ENCODE measurements around the gene BAX.

BAX gene

GRCh38 chr19:48961673-48962028 is 7.0 kb downstream of the BAX start:
- FAIRE-seq (no peak), DNase-seq (ENCODE audit: insufficient read length, low spot score) (no peak)

DNA sequence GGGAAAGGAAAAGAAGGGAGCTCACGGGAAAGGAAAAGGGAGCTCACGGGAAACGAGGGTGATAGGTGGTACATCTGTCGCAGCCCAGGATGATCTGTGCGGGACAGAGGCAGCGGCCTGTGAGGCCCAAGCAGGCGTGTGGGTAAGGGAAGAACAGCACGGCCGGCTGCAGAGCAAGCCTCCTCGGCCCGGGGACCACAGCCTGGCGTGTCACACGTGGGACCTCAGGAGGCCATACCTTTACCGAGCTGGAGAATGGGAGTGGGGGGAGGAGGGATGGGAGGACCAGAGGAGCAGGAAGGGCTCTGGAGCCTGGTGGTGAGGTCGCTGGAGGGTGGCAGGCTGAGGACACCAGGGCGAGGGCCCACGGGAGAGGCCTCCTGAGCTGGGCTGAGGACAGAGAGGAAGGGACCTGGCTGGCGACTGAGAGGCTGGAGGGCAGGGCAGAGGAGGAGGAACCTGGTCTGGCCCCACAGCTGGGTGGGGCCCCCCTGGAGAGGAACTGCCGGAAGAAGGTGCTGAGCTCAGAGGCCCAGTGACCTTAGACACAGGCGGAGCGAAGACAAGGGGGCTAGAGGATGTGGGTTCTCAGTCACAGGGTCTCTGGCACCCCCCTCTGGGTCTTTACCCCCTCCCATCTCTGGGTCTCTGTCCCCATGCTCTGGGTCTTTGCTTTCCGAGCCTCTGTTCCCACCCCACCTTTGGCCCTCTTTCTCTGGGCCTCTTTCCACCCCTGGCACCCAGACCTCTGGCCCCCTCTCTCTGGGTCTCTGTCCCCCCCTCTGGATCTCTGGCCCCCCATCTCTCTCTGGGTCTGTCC is 7.6 kb downstream of the BAX start:
- DNase-seq (ENCODE audit: insufficient read length, low spot score) = peak; percentile 56
- no peak for FAIRE-seq

GRCh38 chr19:48962849-48963165 is 8.1 kb downstream of the BAX start:
- FAIRE-seq (no peak), DNase-seq (ENCODE audit: insufficient read length, low spot score) (no peak)

GRCh38 chr19:48963371-48964204 is 8.9 kb downstream of the BAX start:
- FAIRE-seq (peak; percentile 49), DNase-seq (ENCODE audit: insufficient read length, low spot score) (peak; percentile 84)

DNA sequence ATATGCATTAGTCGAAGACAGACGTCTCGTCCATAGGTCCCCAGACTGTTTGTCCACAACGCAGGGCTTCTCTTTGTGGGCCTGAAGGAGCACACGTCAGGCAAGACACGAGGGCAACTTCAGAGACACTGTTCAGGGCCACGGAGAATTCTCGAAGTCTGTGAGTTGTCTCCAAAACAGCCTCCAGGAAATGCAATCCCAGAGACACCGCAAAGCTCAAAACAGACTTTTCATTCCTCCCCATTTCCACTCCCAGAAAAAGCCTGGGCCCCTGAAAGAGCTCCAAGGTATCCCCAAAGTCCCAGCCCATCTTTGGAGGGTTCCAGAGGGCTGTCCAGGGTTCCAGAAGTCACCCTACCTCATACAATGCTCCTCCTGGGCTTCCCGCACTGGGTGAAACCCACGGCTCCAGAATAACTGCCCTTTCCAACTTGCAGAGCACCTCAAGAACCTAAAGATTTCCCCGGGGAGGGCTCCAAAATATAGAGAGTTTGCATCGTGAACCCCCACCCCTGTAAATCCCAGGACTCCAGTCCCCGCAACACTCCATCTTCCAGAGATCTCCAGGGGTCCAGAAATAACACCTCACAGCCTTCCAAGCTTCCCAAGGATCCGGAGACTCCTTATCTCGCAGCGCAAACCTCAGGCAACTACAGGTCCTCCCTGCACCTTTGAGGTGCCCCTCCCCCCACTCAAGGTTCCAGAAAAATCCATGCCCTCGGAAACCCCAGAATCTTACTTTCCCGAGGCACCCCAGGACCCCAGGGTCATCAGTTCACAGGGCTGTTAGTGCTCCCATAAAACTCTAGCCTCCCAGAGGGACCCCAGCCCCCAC is 9.7 kb downstream of the BAX start:
- DNase-seq (ENCODE audit: insufficient read length, low spot score) (no peak), FAIRE-seq (no peak)

GRCh38 chr19:48965040-48965805 is 10.5 kb downstream of the BAX start, which contains the start of gene FTL:
FTL (plus strand) TSS chr19:48965309; CDS start chr19:48965508, 199 bp downstream.
- FAIRE-seq = peak; percentile 90
- peak; percentile 96 for DNase-seq (ENCODE audit: insufficient read length, low spot score)

GRCh38 chr19:48965806-48966540 is 11.3 kb downstream of the BAX start:
- FAIRE-seq (peak; percentile 76), DNase-seq (ENCODE audit: insufficient read length, low spot score) (no peak)

- no peak for FAIRE-seq
- no peak for DNase-seq (ENCODE audit: insufficient read length, low spot score)
Observed at GRCh38 chr19:48966541-48967345, 12.1 kb downstream of the BAX start.

DNA sequence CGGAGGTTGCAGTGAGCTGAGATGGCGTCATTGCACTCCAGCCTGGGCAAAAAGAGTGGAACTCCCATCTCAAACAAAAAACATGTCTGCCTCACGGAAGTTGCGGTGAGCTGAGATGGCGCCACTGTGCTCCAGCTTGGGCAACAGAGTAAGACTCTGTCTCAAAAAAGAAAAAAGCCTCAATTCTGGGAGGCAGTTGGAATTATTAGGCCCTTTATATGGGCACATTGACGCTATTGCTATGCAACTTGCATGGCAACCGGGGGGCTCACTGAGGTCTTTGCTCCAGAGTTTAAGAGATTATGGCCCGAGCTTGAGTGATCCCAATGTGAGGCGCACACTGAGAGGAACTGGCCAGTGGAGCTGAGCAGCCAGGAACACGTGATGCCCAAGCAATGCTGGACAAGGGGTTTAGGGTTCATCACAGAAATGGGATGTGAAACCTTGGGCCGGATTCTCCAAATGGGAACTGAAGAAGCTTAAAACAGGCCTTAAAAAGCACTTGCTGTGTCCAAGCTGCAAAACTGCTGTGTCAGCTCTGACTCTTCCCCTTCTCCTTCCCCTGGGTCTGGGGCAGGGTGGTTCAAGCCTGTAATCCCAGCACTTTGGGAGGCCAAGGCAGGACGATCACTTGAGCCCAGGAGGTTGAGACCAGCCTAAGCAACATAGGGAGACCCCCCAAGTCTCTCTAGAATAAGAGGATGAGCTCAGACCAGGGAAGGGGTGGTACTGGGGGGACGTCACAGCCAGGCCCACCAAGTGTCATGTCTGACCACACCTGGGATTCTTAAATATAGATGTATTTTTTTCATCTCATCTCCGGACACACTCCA is 12.9 kb downstream of the BAX start:
- DNase-seq (ENCODE audit: insufficient read length, low spot score) (no peak), FAIRE-seq (no peak)

- FAIRE-seq = no peak
- no peak for DNase-seq (ENCODE audit: insufficient read length, low spot score)
Observed at GRCh38 chr19:48968179-48968661, 13.5 kb downstream of the BAX start.

- DNase-seq (ENCODE audit: insufficient read length, low spot score) (no peak), FAIRE-seq (no peak)
Observed at GRCh38 chr19:48968813-48969218, 14.1 kb downstream of the BAX start.

DNA sequence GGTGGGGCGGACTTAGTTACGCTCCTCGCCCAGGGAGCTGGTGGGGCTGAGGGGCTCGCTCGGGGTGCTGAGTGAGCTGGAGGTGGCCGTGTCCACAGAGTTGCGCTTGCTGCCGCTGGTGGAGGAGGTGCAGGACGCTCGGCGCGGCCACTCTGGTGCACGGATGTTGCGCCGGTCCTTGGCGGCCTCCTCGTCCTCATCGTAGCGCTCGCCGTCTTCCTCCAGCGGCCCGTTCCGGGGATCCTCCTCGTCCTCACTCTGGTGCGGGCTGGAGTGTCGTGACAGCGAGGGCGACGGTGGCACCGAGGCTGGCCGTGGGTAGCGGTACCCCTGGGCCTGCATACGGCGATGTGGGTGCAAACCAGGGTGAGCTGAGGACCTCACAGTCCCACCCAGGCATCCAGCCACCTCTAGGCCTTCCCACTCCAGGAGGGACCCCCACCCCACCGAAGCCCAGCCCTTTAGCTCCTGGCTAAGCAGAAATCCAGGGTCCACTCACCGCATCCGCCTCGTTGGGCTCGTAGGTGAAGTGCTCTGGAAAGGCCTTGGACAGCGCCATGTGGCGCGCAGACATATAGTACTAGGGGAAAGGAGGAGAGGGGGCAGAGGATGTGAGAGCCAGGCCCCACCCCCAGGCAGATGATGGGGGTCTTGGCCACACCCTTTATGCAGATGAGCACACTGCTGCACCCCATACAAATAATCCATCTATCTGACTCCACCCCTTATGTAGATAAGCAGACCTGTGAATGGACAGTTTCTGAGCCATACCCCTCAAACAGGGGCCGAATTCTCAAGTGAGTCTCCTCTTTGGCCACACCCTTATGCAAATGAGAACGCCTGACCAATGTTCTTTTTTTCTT is 14.8 kb downstream of the BAX start:
- no peak for FAIRE-seq

DNA sequence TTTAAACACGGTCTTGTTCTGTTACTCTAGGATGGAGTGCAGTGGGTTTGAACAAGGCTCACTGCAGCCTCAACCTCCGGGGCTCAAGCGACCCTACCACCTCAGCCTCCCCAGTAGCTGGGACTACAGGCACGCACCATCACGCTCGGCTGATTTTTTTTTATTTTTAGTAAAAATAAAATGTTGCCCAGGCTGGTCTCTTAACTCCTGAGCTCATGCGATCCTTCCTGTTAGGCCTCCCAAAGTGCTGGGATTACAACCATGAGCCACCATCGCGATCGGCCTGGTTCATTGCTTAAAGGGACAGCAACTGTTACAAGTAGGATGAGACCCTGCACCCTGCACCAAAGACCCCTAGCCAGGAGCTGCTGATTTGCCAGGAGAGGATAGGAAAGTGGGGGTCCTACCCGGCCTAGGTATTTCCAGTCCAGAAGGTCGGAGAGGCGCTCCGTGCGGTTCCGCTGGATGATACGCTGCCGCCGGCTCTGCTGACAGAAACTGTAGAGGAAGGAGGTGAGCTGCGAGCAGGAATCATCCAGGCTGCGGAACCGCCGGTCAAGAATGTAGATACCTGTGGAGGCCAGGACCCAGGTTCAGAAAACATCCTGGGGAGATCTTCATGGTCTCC is 15.6 kb downstream of the BAX start:
- FAIRE-seq (no peak), DNase-seq (ENCODE audit: insufficient read length, low spot score) (no peak)

More for the DNA sequence above, 14.8 kb downstream of the BAX start:
- DNase-seq (ENCODE audit: insufficient read length, low spot score) = no peak

DNA sequence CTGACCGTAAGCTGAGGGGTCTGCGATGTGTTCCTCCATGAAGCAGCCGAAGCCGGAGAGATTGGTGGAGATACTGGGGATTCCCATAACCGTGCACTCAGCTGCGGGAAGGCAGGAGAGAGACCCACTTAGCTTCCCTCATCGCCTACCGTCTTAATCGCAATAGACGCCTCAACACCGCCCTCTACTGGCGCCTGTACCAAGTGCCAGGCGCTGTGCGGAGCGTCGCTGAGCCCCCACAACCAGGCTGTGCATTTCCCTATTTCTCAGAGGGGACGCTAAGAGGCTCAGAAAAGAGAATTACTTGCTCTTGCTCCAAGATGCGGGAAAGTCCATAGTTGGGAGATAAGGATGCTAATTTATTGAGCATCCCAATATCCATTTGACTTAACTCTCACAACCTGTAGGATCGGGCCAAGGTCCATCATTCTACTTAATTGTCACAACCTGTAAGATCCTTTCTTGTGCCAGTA is 16.3 kb downstream of the BAX start:
- no peak for FAIRE-seq

GRCh38 chr19:48975947-48976847 is 21.5 kb downstream of the BAX start:
- DNase-seq (ENCODE audit: insufficient read length, low spot score) (no peak), FAIRE-seq (no peak)

More for the DNA sequence above, 16.3 kb downstream of the BAX start:
- peak; percentile 72 for DNase-seq (ENCODE audit: insufficient read length, low spot score)
